NCI-H187 (cell line): ENCODE data around the gene TBXAS1.

Source experiments
- DNase-seq, 2 experiments: peaks; one replicate each; lab custom pipeline; 2025; lab: John Stamatoyannopoulos, UW

Gene TBXAS1

DNA sequence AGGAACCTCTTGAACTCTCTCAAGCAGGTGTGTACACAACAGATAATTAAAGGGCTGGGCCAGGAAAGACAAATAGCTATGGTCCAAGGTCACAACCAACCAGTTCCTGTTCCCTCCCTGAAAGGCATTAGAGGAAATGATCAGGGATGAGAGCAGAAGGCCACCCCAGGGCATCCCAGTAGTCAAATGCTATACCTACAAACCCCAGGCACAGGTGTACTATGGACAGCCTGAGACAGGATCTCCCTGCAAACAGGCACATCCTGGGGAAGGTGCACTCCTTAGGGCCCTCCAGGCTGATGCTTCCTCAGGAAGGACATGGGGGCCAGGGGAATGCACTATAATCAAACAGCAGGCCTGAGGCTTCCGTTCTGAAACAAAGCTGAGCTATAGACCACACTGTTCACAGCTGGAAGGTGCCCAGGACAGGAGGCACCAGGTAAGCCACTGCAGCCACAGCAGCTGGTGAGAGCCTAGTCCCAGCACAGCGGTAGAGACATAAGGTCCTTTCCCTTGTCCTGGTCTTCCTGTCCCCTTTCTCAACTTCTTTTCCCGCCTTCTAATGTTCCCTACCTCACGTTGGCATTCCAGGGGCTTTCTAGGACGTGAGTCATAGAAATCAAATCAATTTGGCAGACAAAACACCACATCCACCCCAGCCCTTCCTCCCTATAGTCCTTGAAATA, 220.4 kb downstream of the TBXAS1 start:
- DNase-seq = no peak

- no peak for DNase-seq
Measured at GRCh38 chr7:140050100-140050499, 221.0 kb downstream of the TBXAS1 start.

GRCh38 chr7:140051820-140052219, 222.8 kb downstream of the TBXAS1 start:
- no peak for DNase-seq

DNA sequence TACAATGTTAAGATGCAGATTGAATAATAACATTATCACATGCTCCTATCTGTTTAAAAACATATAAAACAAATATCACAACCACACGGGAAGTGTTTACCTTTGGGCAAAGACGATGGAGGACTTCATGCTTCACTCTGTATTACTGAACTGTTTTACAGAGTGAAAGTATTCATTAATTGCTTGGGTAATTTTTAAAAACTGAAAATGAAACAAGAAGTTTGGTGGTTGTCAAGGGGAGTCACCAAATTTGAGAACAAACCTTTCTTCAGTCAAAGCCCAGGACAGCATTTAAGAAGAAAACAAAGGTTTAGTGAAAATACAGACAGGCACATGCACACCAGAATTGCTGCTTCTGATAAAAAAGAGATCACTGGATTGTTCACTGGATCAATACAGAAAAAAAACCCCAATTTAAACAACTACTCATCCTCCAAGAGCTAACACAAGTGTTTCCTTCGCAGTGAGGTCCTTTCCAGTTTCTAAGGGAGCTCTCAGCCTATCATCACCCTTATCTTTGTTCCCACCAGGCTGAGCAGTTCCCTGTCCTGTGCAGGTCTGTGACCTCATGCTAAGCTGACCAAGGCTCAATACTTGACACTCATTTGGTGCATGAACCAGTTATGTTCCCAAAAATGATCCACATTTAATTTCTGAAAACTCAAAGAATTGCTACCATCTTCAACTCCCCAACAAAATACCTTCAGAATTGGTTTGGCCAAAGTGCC, 224.9 kb downstream of the TBXAS1 start:
- no peak for DNase-seq

- no peak for DNase-seq
Measured at GRCh38 chr7:140054751-140055150, 225.7 kb downstream of the TBXAS1 start.

GRCh38 chr7:140055833-140056232, 226.8 kb downstream of the TBXAS1 start:
- no peak for DNase-seq

DNA sequence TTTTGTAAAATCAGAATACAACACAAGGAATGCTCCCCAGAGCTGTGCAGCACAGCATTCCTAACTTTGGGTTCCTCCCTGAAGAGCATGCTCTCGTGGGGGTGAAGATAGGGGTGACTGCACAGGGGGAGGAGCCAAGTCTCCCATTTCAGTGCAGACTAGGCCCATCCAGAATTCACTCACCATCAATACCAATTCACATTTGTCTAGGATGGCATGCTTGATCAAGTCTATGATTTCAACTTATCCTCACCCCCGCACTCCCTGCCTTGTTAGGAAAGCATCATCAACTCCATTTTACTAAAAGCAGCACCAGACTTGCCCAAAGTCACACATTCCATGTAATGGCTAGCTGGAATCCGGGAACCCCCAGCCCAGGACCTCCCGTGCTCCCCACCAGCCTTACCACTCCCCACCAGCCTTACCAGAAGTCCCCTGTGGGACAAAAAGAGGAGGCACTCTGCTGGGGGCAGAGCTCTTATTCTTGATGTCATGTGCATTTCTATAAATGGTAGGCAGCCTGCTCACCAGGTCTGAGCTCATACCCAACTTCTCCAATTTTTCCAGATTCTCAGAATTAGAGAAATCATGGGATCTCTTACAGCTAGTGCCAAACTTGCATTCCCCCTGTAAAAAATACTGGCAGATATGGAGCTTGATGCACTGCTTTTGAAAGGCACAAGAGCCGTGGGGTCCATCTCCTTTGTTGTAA, 227.5 kb downstream of the TBXAS1 start:
- no peak for DNase-seq

GRCh38 chr7:140057143-140057535, 228.1 kb downstream of the TBXAS1 start:
- DNase-seq = no peak

DNA sequence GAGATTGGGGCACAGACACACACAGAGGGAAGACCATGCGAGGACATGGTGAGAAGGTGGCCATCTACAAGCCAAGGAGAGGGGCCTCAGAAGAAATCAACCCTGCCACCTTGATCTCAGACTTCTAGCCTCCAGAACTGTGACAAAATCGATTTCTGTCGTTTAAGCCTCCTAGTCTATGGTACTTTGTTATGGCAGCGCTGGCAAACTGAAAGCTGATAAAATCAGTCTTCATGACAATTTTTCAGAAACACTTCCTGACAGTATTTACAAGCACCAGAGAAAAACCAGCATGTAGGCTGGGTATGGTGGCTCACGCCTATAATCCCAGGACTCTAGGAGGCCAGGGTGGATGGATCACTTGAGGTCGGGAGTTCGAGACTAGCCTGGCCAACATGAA, 229.5 kb downstream of the TBXAS1 start:
- DNase-seq = no peak

DNA sequence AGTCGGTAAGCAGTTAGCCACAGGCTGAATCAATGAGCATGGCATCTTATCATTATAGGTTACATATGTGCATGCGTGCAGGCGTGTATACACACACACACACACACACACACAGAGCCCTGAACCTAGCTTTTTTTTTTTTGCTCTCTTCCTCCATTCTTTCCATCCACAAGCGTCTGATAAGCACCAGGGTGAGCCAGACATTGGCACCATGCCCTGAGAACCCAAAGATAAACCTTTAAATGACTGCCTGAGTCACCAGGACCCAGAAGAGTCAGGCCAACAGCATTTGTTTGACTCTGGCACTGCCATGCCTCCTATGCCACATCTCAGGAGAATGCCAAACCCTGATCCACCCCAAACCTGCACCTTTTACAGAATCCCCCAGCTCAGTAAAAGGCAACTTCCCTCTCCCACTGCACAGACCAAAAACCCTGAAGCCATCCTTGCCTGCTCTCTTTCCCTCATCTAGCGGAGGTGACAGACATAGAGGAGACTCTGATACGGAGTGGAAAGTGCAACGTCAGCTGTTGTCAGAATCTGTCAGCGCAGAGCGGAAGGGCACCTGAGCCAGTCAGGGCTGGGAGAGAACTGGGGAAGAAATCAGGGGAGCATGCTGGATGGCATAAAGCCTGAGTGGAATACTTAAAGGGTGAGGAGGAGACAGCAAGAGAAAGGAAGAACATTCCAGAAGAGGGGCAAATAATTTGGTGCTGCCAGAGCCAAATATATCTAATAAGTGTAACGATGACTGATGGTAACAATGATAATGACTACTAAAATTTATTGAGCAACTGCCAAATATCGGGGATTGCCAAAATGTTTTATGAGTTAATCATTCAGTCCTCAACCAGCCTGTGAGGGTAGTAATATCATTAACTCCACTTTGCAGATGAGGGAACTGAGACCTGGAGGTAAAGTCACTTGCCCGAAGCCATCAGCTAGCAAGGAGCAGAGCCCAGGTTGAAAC, 230.5 kb downstream of the TBXAS1 start:
- no peak for DNase-seq

- no peak for DNase-seq
Measured at GRCh38 chr7:140060243-140060630, 231.2 kb downstream of the TBXAS1 start.

DNA sequence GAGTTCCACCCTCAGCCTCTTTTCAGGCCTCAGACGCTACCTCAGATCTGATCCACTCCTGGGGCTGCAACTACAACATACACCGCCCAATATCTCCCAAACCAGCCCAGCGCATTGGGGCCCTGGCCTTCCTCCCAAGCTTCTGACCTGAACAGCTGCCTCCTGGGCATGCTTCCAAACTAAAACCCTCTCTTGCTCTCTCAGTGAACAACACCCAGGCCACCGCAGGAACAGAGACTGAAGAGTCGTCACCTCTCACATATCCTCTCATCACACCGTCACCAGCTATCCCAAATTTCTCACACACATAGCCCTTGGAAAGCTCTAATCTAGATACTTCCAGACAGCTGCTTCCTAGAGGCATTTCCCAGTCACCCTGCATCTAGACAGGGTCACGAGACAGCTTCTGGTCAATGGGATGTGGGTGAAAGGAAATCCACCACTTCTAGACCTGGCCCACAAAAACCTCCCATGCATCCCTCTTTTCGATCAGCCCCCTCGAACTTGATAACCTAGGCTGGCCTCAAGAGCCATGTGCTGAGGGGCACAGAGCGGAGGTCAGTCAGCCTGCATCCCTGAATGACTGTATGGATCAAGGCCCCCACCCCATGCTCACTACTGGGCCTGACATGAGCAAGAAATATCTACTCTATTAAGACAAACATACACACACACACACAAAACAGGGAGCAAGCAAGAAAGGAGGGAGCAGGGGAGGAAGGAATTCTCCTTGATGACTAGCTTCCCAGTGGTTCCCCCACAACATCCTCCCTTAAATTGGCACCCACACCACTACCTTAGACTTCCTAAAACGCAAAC, 231.9 kb downstream of the TBXAS1 start:
- no peak for DNase-seq

DNA sequence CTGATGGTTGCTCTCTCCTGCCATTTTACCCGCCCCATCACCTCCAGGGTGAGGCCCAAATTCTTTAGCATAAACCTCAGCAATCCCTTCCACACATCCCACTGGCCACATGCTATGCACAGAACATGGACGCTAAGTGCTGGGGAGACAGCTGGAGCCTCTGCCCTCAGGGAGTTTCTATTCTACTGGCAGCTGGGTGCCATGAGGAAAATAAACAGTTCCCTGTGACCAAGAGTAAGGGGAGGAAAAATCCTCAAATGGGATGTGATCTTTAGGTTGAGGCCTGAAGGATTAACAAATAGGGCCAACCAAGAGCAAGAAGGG, 232.5 kb downstream of the TBXAS1 start:
- no peak for DNase-seq

DNA sequence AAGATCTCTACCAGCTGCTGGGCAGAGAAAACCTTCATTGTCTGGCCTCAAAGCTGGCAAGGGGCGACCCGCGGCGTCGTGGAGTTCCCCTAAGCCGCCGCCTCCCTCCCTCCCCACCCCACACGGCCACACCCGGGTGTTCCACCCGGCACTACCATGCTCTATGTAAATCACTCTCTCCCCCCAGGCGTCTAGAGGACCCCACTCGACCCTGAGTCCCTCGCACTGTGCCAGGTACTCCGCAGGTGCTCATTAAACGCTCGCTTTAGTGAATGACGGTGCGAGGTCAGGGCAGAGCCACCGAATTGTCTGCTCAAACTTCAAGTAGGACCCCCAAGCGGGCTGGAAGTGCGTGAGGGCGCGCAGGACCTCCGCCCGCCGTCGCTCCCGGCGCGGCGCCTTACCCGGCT, 233.1 kb downstream of the TBXAS1 start:
- peak in 1 of 2 experiments; percentile 32 for DNase-seq

- DNase-seq = peak; percentile 69 to 84
Measured at GRCh38 chr7:140062528-140063299, 233.7 kb downstream of the TBXAS1 start, which contains the start of gene PARP12. PARP12 (minus strand) TSS chr7:140062951; CDS start chr7:140062847, 104 bp downstream.

- no peak for DNase-seq
Measured at GRCh38 chr7:140067052-140067451, 238.0 kb downstream of the TBXAS1 start.

- no peak for DNase-seq
Measured at GRCh38 chr7:140068033-140068432, 239.0 kb downstream of the TBXAS1 start.

- DNase-seq = no peak
Measured at GRCh38 chr7:140069298-140069949, 240.4 kb downstream of the TBXAS1 start.
